Measurements from ENCODE around the gene SAMD8.
"Not testable (repeated sequence)": the region's sequence is repeated elsewhere in the genome, so short reads cannot be mapped to it uniquely, and the experiment has no call there.

The SAMD8 gene

GRCh38 chr10:75107756-75108683, 3.4 kb upstream of the SAMD8 start:
- DNase-seq (ENCODE audit: low read depth in 3 of 3) = no peak

- no peak for DNase-seq (ENCODE audit: low read depth in 3 of 3)
Measured at GRCh38 chr10:75108684-75109458, 2.6 kb upstream of the SAMD8 start.

GRCh38 chr10:75109459-75109778, 2.0 kb upstream of the SAMD8 start:
- DNase-seq (ENCODE audit: low read depth in 3 of 3) = no peak

- DNase-seq (ENCODE audit: low read depth in 3 of 3) = no peak
Measured at GRCh38 chr10:75110006-75110632, 1.3 kb upstream of the SAMD8 start.

GRCh38 chr10:75111907-75112679, 637 bp downstream of the SAMD8 start:
- peak in 2 of 3 donors; percentile 14 to 26 for DNase-seq (ENCODE audit: low read depth in 3 of 3)

- no peak for DNase-seq (ENCODE audit: low read depth in 3 of 3)
Measured at GRCh38 chr10:75115137-75115536, 3.7 kb downstream of the SAMD8 start.

GRCh38 chr10:75116941-75117775, 5.7 kb downstream of the SAMD8 start:
- not testable (repeated sequence) for DNase-seq (ENCODE audit: low read depth in 3 of 3)

- DNase-seq (ENCODE audit: low read depth in 3 of 3) = no peak
Measured at GRCh38 chr10:75117995-75118394, 6.5 kb downstream of the SAMD8 start.

GRCh38 chr10:75119444-75120066, 8.1 kb downstream of the SAMD8 start:
- DNase-seq (ENCODE audit: low read depth in 3 of 3) = not testable (repeated sequence)

- no peak for DNase-seq (ENCODE audit: low read depth in 3 of 3)
Measured at GRCh38 chr10:75121322-75121721, 9.9 kb downstream of the SAMD8 start.

GRCh38 chr10:75122505-75122904, 11.0 kb downstream of the SAMD8 start:
- DNase-seq (ENCODE audit: low read depth in 3 of 3) = no peak

GRCh38 chr10:75123088-75123682, 11.7 kb downstream of the SAMD8 start:
- DNase-seq (ENCODE audit: low read depth in 3 of 3) = no peak

GRCh38 chr10:75126277-75126676, 14.8 kb downstream of the SAMD8 start:
- no peak for DNase-seq (ENCODE audit: low read depth in 3 of 3)

GRCh38 chr10:75127471-75127870, 16.0 kb downstream of the SAMD8 start:
- DNase-seq (ENCODE audit: low read depth in 3 of 3) = no peak

GRCh38 chr10:75128985-75129384, 17.5 kb downstream of the SAMD8 start:
- DNase-seq (ENCODE audit: low read depth in 3 of 3) = not testable (repeated sequence)

GRCh38 chr10:75129537-75129936, 18.1 kb downstream of the SAMD8 start:
- DNase-seq (ENCODE audit: low read depth in 3 of 3) = no peak

GRCh38 chr10:75133701-75134100, 22.2 kb downstream of the SAMD8 start:
- not testable (repeated sequence) for DNase-seq (ENCODE audit: low read depth in 3 of 3)

- DNase-seq (ENCODE audit: low read depth in 3 of 3) = no peak
Measured at GRCh38 chr10:75136346-75136745, 24.9 kb downstream of the SAMD8 start.

- DNase-seq (ENCODE audit: low read depth in 3 of 3) = peak in 2 of 3 donors; percentile 21 to 28
Measured at GRCh38 chr10:75137533-75138438, 26.3 kb downstream of the SAMD8 start.

Data from stimulated activated CD4-positive, alpha-beta T cell treated with anti-CD3 and anti-CD28 coated beads, TNF-alpha, amount 100 ng/mL, for 48 hours (primary cell).